AG08396 (cell line): ENCODE results near the gene BMS1.
"Not testable (repeated sequence)": the region's sequence is repeated elsewhere in the genome, so short reads cannot be mapped to it uniquely, and the experiment has no call there.

Experiments
- DNase-seq: peaks from one replicate; pipeline ENCODE4 v3.0.0; 2012; ENCODE audit warnings: low spot score, mixed read lengths

Gene BMS1, protein sequence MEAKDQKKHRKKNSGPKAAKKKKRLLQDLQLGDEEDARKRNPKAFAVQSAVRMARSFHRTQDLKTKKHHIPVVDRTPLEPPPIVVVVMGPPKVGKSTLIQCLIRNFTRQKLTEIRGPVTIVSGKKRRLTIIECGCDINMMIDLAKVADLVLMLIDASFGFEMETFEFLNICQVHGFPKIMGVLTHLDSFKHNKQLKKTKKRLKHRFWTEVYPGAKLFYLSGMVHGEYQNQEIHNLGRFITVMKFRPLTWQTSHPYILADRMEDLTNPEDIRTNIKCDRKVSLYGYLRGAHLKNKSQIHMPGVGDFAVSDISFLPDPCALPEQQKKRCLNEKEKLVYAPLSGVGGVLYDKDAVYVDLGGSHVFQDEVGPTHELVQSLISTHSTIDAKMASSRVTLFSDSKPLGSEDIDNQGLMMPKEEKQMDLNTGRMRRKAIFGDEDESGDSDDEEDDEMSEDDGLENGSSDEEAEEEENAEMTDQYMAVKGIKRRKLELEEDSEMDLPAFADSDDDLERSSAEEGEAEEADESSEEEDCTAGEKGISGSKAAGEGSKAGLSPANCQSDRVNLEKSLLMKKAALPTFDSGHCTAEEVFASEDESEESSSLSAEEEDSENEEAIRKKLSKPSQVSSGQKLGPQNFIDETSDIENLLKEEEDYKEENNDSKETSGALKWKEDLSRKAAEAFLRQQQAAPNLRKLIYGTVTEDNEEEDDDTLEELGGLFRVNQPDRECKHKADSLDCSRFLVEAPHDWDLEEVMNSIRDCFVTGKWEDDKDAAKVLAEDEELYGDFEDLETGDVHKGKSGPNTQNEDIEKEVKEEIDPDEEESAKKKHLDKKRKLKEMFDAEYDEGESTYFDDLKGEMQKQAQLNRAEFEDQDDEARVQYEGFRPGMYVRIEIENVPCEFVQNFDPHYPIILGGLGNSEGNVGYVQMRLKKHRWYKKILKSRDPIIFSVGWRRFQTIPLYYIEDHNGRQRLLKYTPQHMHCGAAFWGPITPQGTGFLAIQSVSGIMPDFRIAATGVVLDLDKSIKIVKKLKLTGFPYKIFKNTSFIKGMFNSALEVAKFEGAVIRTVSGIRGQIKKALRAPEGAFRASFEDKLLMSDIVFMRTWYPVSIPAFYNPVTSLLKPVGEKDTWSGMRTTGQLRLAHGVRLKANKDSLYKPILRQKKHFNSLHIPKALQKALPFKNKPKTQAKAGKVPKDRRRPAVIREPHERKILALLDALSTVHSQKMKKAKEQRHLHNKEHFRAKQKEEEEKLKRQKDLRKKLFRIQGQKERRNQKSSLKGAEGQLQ

DNA sequence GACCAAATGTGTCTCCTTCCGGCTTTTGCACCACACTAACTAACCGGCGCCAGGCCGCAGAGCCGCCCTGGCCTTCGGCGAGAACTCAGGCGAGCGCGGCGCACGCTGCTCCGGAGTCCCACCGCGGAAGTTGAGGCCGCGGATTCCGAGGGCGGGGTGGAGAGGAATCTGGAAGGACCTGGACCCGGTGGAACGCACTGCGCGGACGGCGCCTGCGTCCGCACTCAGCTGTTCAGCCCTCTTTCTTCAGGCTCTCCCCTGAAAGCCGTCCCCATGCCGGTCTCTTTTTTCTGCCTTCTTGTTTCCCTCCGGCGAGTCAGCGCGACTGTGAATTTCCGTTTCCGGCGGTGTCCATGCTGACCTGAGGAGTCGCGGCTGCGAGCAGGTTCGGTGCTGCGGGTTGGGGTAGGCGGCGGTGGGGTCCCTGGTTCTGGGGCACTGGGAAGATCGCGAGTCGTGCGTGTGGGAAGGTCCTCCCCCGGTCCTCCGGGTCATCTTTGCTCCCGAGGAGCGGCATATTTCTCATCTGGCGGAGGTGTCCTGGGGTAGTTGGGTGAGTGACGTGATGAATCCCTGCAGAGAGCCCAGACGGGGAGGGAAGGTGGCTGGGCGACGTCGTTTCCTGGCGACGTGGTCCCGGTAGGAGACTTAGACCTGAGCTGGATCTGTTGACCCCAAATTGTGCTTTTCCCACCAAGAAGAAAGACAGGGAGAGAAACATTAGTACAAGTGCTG, at the start of gene BMS1:
Gene BMS1 (plus strand): TSS at position 350 of the 735 bp plus-strand sequence. CDS start 1,600 bp downstream, outside the sequence.
- peak; percentile 90 for DNase-seq

DNA sequence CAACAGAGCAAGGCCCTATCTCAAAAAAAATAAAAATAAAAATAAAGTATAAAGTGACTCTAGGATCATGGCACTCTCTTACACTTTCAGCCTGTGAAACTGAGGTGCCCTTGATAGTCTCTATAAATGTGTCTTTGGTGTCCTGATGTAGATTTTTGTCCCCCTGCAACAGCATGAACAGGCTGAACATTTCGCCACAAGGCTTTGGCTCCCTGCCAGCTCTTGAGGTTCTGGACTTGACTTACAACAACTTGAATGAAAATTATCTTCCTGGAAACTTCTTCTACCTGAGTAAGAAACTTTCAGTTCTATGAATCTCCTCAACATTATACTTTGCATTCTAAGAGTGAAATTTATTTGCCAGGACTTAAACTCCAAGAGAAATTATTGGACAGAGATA, 48.1 kb upstream of the BMS1 start:
- no peak for DNase-seq

DNA sequence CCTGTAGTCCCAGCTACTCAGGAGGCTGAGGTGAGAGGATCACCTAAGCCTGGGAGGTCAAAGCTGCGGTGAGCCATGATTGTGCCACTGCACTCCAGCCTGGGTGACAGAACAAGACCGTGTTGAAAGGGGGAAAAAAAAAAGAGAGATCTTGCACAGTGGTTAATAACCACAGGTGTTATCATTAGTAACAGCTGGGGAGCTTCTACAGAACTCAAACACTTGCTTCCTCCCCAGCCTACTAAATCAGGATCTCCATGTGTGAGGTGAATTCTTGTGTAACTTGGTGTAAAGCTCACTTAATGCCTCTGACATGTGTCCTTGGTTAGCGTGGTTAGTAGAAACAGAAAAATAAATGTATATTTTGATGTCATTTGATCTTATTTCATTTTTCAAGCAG, 43.9 kb upstream of the BMS1 start:
- DNase-seq: no peak

DNA sequence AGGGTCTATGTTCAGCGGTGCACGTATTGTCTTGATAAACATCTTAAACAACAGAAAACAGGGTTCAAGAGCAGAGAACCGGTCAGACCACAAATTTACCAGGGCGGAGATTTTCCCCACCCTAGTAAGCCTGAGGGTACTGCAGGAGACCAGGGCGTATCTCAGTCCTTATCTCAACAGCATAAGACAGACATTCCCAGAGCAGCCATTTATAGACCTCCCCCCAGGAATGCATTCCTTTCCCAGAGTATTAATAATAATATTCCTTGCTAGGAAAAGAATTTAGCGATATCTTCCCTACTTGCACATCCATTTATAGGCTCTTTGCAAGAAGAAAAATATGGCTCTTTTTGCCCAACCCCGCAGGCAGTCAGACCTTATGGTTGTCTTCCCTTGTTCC, 41.1 kb upstream of the BMS1 start:
- DNase-seq: not testable (repeated sequence)

DNA sequence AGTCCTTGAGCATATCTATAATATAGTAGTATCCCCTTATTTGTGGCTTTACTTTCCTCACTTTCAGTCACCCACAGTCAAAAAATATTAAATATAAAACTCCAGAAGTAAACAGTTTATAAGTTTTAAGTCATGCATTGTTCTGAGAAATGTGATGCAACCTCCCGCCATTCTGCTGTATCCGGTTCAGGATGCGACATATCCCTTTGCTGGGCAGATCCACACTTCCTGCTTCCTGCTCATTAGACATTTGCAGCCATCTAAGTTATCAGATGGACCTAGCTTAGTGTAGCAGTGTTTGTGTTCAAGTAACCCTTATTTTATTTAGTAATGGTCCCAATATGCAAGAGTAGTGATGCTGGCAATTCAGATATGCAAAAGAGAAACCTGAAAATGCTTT, 38.9 kb upstream of the BMS1 start:
- DNase-seq: no peak

DNA sequence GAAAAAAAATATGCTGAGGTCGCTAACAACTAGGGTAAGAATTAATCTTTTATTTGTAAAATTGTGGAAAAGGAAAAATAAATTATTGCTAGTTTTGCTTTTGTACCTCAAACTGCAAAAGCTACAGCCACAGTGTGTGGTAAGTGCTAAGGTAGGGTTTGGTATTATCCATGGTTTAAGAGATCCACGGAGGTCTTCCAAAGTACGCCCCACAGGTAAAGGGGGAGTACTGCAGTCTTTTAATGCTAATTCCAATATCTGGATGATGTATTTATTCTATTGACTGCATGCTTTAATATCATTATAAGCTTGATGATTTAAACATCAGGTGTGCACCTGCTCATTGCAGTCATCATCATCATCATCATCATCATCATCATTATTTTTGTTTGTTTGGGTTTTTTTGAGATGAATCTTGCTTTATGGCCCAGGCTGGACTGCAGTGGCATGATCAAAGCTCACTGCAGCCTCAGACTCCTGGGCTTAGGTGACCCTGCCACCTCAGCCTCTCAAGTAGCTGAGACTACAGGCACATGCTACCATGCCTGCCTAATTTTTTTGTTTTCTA, 38.4 kb upstream of the BMS1 start:
- no peak for DNase-seq

DNA sequence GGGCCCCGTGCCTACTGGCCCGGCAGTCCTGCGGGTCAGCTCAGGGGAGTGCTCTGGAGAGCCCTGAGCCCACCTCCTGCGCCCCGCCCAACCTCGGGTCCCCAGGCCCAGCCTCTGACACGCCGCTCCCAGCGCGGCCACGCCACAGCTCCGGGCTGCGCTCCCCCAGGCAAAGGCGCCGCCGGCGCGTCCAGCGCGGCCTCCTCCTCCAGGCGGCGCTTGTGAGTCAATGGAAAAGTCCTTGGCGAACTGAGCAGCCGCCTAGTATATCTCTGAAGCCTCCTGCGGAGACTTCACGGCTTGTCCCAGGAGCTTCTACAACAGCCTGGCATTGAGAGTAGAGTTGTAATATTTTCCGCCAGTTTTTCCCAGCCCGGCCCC, 29.5 kb upstream of the BMS1 start:
- DNase-seq: peak; percentile 89

DNA sequence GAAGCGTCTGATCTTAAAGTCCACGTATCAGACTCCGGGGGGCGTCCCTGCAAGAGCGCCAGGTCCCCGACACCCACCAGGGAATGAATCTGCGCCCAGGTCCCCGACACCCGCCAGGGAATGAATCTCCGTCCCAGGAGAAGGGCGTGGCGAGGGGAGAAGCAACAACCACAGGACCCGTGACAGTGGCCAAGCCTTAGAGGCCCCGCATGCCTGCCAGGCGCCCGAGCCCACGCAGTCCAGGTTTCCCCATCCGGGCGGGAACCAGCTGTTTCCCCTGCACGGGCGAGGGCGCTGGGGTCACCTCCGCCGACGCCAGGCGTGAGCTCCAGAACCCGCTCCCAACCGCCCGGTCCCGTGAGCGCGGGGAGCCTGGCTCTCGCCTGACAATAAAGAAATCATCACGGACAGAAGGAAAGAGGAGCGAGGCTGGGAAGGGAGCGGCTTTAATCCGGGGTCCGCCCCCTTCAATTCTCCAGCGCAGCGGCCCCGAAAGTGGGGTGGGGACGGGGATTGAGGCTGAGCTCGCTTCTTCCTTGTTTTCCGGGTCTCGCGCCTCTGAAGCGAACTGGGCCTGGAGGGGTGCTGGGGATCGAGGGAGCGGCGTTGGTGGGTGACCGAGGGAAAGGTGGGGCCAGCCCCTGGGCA, 29.0 kb upstream of the BMS1 start:
- DNase-seq: peak; percentile 37

DNA sequence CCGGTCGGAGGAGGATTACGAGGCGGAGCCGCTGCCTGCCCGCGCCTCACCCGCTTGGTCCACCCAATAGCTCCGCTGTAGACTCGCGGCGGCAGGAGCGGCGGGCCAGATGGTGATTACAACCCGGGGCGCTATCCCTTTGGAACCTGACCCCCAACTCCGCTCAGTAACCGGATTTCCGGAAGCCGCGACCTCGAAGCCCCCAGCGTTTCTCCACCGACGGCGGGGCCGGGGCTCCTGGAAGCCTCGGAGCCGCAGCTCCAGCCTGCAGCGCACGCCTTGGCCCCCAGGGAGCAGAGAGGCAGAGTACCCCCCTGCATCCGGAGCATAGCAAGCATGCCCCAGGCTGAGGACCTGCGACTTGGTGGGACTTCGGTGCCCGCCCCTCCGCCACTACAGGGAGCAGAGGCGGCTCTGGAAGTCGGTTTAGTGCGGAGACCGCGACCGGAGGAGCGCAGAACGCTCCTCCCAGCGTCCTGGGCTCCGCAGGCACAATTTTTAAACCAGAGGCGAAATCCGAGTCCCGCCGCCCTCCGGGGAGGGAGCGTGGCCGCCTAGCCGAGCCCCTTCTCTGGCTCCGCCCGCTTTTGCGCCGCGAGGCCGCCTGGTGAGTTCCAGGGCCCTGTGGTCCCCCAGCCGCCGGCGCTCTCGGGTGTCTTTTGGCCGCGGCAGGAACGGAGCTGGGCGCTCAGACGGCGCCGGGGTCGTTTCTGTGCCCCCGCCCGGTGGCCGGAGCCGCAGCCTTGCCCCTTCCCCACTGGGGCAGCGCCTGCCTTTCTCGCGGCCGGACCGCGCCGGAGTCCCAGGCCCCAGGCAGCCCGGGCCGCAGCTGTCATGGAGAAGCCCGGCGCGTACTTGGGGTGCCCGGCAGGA, 28.2 kb upstream of the BMS1 start:
- DNase-seq: peak; percentile 72

DNA sequence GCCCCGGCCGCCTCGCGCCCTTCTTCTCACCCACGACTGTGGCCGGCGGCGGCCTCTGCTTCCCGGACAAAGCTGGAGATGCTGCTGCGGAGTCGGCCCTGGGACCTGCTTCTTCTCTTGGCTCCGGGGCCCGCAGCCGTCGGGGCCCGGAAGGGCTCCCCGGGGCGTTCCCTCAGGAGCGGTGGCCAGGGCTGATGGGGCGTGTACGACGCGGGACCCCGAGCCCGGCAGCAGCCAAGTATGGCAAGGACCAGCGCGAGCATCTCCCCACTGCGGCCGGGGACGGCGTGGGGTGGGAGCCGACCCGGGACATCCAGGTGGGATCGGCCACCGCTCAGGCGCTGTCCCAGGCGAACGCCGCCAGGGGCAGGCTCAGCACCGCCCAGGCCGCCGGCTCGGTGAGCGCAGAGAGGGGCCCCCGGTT, 27.6 kb upstream of the BMS1 start:
- peak; percentile 17 for DNase-seq

DNA sequence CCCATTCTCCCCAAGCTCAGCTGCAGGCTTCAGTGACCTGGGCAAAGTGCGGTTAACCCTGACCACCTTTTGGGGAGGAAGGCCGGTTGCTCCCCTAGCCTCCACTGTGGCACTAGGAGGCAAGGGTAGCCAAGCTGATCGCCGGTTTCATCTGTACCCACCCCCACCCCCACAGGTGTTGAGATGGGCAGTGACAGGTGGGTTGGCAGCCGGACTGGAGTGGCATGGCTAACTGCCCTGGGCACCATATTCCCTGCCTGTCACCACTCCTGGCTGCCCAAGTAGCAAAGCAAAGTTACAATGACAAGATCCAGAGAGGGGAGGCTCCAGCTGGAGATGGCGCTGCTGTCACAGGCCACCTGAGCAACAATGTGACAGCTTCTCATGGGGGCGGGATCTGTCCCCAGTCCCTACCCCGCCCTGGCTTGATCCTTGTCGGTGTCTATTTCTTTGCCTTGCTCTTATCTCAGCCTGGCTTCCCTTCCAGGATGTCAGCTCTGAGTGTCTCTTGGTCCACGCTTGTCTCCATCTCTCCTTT, 27.0 kb upstream of the BMS1 start:
- DNase-seq: no peak

DNA sequence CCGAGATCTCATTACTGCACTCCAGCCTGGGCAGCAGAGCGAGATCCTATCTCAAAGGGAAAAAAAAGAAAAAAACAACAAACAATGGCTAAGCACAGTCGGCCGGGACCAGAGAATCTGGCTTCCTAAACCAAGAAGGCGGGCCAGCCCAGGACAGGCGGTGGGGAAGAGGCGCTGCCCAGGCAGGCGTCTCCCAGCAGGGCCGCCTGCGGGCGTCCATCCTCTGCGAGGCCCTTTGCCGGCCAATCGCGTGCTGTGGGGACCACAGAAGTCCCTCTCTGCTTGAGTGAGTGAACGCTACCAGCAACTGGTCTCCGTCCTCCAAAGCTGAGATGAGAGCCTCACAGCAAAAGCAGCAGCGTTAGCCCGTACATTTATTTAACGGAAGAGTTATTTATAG, 14.7 kb upstream of the BMS1 start:
- no peak for DNase-seq

DNA sequence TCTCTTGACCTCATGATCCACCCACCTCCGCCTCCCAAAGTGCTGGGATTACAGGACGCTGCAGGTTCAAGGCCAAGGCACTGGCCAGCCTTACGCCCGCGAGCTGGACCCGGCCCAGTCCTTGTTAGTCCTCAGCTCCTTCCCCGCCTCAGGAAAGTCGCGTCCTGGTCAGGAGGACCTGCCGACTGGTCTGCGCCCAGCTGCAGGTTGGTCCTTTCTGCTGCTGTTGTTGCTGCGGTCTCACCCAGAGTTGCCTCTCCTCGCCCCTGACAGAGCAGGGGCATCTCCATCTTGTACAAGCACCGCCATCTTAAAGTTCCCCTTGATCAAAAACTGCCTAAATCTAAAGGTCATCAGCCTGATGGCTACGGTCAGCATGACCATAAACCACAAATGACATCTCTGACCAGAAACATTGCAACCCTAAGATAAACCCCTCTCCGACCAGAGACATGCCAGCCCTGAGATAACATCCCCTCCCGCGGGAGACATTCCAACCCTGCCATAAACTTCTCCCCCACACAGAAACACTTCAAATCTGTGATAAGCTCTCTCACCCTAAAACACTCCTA, 13.9 kb upstream of the BMS1 start:
- no peak for DNase-seq

DNA sequence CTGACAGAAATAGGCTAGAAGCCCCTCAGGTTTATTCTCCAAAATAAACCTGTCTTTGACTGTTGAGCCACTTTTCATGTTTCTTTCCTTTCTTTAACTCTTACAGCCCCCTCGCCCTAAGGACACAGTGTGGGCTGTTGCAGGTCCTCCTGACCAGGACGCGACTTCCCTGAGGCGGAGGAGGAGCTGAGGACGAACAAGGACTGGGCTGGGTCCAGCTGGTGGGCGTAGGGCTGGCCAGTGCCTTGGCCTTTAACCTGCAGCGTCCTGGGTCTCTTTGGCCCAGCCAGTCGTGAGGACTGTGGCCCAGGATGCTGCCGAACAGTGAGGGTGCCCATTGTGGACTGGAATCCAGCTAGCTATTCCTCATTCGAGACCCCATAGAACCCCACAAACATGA, 13.4 kb upstream of the BMS1 start:
- no peak for DNase-seq

DNA sequence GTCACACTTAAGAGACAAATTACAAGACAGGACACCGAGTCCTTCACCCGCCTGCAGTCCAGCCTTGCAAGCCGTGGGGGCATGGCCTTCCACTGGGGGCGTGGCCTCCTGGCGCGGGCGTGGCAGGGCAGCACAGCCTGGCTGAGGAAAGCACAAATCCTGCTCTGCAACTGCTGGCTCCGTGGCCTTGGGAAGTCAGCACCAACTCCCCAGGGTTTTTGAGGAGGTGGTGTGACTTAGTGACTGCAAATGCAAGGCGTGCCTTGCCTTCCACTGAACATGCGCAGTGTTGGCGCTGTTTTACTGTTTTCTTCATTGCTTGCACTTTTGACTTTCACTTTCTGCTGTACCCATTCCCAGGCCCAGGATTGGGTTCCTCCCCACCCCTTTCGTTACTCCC, 12.9 kb upstream of the BMS1 start:
- peak; percentile 17 for DNase-seq

DNA sequence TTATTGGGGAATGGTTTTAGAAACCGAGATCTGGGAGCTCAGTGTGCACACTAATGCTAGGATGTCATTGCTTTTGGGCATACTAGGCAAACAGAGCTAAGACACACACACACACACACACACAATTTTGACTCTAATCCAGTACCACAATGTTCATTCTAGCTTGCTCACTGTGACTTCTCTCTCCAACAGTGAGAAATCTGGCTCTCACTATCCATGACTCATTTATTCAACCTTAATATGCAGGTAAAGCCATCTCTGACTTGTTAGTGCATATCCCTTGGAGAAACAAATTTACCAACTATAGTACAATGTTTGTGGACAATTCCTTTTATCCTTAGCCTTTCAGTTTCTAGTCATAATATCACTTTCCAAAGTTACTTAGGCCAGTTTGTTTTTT, 5.9 kb upstream of the BMS1 start:
- no peak for DNase-seq

DNA sequence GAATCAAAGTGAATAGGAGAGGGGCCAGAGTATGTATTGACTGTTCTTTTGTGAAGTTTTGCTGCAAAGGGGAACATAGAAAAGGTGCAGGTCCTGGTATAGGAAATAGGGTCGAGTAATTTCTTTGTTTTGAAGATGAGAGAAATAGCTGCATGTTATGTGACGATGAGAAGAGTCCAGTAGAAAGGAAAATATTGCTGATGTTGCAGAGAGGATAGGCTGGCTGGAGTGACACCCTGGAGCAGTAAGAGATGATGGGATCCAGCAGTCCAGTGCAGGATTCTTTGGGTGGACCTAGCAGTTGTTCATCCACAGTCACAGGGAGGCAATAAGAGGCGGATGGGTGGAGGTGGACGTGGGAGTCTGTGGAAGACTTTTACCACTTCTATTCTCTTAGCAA, 2.1 kb upstream of the BMS1 start:
- DNase-seq: no peak

DNA sequence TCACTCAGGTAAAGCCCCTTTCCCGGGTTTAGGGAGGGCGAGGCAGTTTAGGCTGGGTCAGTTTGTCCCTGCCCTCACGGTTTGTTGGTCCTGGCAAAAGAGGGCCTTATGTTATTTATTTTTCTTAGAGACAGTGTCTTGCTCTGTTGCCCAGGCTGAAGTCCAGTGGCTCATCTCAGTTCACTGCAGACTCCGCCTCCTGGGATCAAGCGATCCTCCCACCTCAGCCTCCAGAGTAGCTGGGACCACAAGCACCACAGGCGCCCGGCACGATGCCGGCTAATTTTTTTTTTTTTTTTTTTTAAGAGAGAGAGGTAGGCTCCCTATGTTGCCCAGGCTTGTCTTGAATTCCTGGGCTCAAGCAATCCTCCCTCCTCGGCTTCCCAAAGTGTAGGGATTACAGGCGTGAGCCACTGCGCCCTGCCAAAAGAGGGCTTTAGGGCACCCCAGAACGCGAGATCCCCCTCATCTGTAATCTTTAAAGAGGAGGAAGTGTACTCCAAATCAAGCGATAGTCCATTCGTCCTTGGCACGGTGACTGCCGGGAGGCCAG, 626 bp upstream of the BMS1 start:
- no peak for DNase-seq

DNA sequence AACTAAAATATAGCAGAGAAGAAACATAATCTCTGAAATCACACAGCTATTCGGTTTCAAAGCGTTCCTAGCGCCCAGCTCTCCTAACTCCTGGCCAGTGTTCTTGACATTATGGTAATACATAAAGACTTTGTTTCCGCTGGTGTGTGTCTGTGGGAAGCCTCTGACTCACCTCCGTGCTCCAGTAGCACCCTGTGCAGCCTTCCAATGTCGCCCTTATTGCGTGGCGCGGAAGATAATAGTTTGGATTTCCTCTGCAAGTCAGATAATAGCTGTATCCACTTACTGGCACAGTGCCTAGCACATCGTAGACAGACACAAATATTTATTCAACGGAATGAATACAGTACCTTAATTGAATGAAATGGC, 570 bp downstream of the BMS1 start:
- peak; percentile 26 for DNase-seq
